T-helper 22 cell (primary cell): Measurements from ENCODE around the gene CHST12.
"Not testable (repeated sequence)": the region's sequence is repeated elsewhere in the genome, so short reads cannot be mapped to it uniquely, and the experiment has no call there.

Experiments used
- DNase-seq: peaks from one replicate; pipeline ENCODE4 v3.0.0-alpha.2; 2020; ENCODE audit warnings: low read depth

The CHST12 gene

GRCh38 chr7:2436341-2437104 is 33.1 kb downstream of the CHST12 start:
- DNase-seq: no peak

GRCh38 chr7:2437136-2437535 is 33.7 kb downstream of the CHST12 start:
- no peak for DNase-seq

GRCh38 chr7:2437537-2438148 is 34.2 kb downstream of the CHST12 start:
- DNase-seq: no peak

GRCh38 chr7:2438186-2438585 is 34.8 kb downstream of the CHST12 start:
- no peak for DNase-seq

- no peak for DNase-seq
Observed at GRCh38 chr7:2438775-2439174, 35.4 kb downstream of the CHST12 start.

GRCh38 chr7:2440608-2441245 is 37.3 kb downstream of the CHST12 start:
- no peak for DNase-seq

GRCh38 chr7:2441430-2442058 is 38.1 kb downstream of the CHST12 start:
- no peak for DNase-seq

GRCh38 chr7:2443491-2443890 is 40.1 kb downstream of the CHST12 start:
- DNase-seq: no peak

GRCh38 chr7:2444476-2444875 is 41.1 kb downstream of the CHST12 start:
- DNase-seq: no peak

GRCh38 chr7:2445047-2445446 is 41.6 kb downstream of the CHST12 start:
- no peak for DNase-seq

GRCh38 chr7:2445898-2446555 is 42.6 kb downstream of the CHST12 start:
- no peak for DNase-seq

GRCh38 chr7:2446676-2447075 is 43.3 kb downstream of the CHST12 start:
- no peak for DNase-seq

- no peak for DNase-seq
Observed at GRCh38 chr7:2450198-2451107, 47.0 kb downstream of the CHST12 start.

GRCh38 chr7:2451171-2452073 is 48.0 kb downstream of the CHST12 start:
- DNase-seq: peak; percentile 35

- no peak for DNase-seq
Observed at GRCh38 chr7:2452074-2452507, 48.7 kb downstream of the CHST12 start.

- no peak for DNase-seq
Observed at GRCh38 chr7:2452643-2453270, 49.3 kb downstream of the CHST12 start.

GRCh38 chr7:2453849-2454248 is 50.4 kb downstream of the CHST12 start:
- DNase-seq: not testable (repeated sequence)

GRCh38 chr7:2459674-2460073 is 56.3 kb downstream of the CHST12 start:
- DNase-seq: no peak

GRCh38 chr7:2460188-2460587 is 56.8 kb downstream of the CHST12 start:
- DNase-seq: no peak

- no peak for DNase-seq
Observed at GRCh38 chr7:2460641-2461040, 57.2 kb downstream of the CHST12 start.
